ENCODE data around the gene COL10A1.

DNA sequence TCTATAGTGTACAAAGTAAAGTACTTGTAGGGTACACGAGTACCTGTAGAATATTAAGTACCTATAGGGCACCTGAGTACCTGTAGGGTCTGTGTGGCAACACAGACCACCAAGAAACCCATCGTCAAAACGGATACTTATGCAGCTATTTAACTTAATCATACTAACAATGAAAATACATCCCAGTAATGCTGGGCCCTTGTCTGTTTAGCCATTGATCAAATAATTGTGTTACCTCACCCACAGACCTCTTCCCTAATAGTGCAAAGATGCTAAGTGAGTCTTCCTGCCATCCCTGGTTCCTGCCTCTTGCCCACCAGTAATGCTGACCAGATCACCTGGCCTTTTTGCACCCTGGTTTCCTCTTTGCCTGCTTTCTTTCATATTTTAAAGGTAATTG, 7.5 kb upstream of the COL10A1 start:
- TF ChIP-seq, protein P1, sequence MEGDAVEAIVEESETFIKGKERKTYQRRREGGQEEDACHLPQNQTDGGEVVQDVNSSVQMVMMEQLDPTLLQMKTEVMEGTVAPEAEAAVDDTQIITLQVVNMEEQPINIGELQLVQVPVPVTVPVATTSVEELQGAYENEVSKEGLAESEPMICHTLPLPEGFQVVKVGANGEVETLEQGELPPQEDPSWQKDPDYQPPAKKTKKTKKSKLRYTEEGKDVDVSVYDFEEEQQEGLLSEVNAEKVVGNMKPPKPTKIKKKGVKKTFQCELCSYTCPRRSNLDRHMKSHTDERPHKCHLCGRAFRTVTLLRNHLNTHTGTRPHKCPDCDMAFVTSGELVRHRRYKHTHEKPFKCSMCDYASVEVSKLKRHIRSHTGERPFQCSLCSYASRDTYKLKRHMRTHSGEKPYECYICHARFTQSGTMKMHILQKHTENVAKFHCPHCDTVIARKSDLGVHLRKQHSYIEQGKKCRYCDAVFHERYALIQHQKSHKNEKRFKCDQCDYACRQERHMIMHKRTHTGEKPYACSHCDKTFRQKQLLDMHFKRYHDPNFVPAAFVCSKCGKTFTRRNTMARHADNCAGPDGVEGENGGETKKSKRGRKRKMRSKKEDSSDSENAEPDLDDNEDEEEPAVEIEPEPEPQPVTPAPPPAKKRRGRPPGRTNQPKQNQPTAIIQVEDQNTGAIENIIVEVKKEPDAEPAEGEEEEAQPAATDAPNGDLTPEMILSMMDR (IDR thresholded peaks at IDR 0.05; ENCODE audit: low read length) = no peak
- TF ChIP-seq EZH2 (IDR thresholded peaks at IDR 0.05; ENCODE audit: borderline replicate concordance, low read length) = no peak
